ENCODE data around the gene R3HDM1. TPM values are rescaled to one million over a fixed set of nuclear protein-coding genes. Genes with fewer than 3 reads are reported as not detected.

R3HDM1 gene
- total RNA-seq, 1 donor from 2014 or later = 44.7 TPM

- TF ChIP-seq EZH2 (IDR thresholded peaks at IDR 0.05; ENCODE audit: insufficient read depth, low read length) (no peak), CTCF (IDR thresholded peaks at IDR 0.05; ENCODE audit: insufficient read depth, low read depth, low read length) (no peak)
- Mint-ChIP-seq H3K27ac (ENCODE audit: unreplicated experiment) (no peak overlapping the region), H3K4me1 (ENCODE audit: low read depth, unreplicated experiment) (peaks cover 7% of the 10 kb centered on the region), H3K36me3 (ENCODE audit: low read depth, unreplicated experiment) (peaks cover 7% of the 10 kb centered on the region), H3K27me3 (ENCODE audit: low read depth, unreplicated experiment) (no peaks in the 10 kb centered on the region), H3K4me3 (ENCODE audit: unreplicated experiment) (no peak overlapping the region), H3K9me3 (ENCODE audit: unreplicated experiment) (no peaks in the 10 kb centered on the region)
- FAIRE-seq = no peak
- Histone ChIP-seq H3K4me3 (ENCODE audit: insufficient read depth, low read depth, low read length) (no peak overlapping the region), H3K27ac (ENCODE audit: low read depth, low read length) (no peak overlapping the region), H3K9ac (ENCODE audit: low read length) (no peak overlapping the region), H4K20me1 (ENCODE audit: insufficient read depth, low read length) (no peaks in the 10 kb centered on the region), H3K4me1 (ENCODE audit: insufficient read depth, low read length) (peaks cover 4% of the 10 kb centered on the region), H3K79me2 (ENCODE audit: insufficient read depth, low read length) (no peaks in the 10 kb centered on the region), H3K4me2 (ENCODE audit: low read length) (no peak overlapping the region), H2AFZ (ENCODE audit: low read depth, low read length) (no peak overlapping the region), H3K36me3 (ENCODE audit: insufficient read depth, low read length) (peaks cover 10% of the 10 kb centered on the region), H3K27me3 (ENCODE audit: insufficient read depth, low read length) (no peaks in the 10 kb centered on the region), H3K9me3 (ENCODE audit: insufficient read depth, low read depth, low read length) (no peaks in the 10 kb centered on the region)
- no peak for DNase-seq (ENCODE audit: low read depth)
Measured at GRCh38 chr2:135657806-135658582, 126.7 kb downstream of the R3HDM1 start.

GRCh38 chr2:135662088-135662487 lies 130.8 kb downstream of the R3HDM1 start:
- Histone ChIP-seq H4K20me1 (ENCODE audit: insufficient read depth, low read length) (no peaks in the 10 kb centered on the region), H3K79me2 (ENCODE audit: insufficient read depth, low read length) (no peaks in the 10 kb centered on the region), H3K4me1 (ENCODE audit: insufficient read depth, low read length) (peaks cover 4% of the 10 kb centered on the region), H3K9ac (ENCODE audit: low read length) (no peak overlapping the region), H3K4me2 (ENCODE audit: low read length) (no peak overlapping the region), H3K36me3 (ENCODE audit: insufficient read depth, low read length) (peaks cover 5% of the 10 kb centered on the region), H3K9me3 (ENCODE audit: insufficient read depth, low read depth, low read length) (no peaks in the 10 kb centered on the region), H2AFZ (ENCODE audit: low read depth, low read length) (no peak overlapping the region), H3K27ac (ENCODE audit: low read depth, low read length) (no peak overlapping the region), H3K4me3 (ENCODE audit: insufficient read depth, low read depth, low read length) (no peak overlapping the region), H3K27me3 (ENCODE audit: insufficient read depth, low read length) (no peaks in the 10 kb centered on the region)
- TF ChIP-seq CTCF (IDR thresholded peaks at IDR 0.05; ENCODE audit: insufficient read depth, low read depth, low read length) (no peak), EZH2 (IDR thresholded peaks at IDR 0.05; ENCODE audit: insufficient read depth, low read length) (no peak)
- no peak overlapping the region for H3K4me3 Mint-ChIP-seq (ENCODE audit: unreplicated experiment)
- H3K27ac Mint-ChIP-seq (ENCODE audit: unreplicated experiment) = no peak overlapping the region
- H3K4me1 Mint-ChIP-seq (ENCODE audit: low read depth, unreplicated experiment) = peaks cover 24% of the 10 kb centered on the region
- H3K9me3 Mint-ChIP-seq (ENCODE audit: unreplicated experiment) = no peaks in the 10 kb centered on the region
- H3K27me3 Mint-ChIP-seq (ENCODE audit: low read depth, unreplicated experiment) = no peaks in the 10 kb centered on the region
- peaks cover 5% of the 10 kb centered on the region for H3K36me3 Mint-ChIP-seq (ENCODE audit: low read depth, unreplicated experiment)
- no peak for FAIRE-seq
- DNase-seq (ENCODE audit: low read depth) = peak; percentile 52

GRCh38 chr2:135663148-135663700 lies 131.9 kb downstream of the R3HDM1 start:
- Mint-ChIP-seq H3K36me3 (ENCODE audit: low read depth, unreplicated experiment) (peaks cover 3% of the 10 kb centered on the region), H3K9me3 (ENCODE audit: unreplicated experiment) (no peaks in the 10 kb centered on the region)
- FAIRE-seq = no peak

More at GRCh38 chr2:135663148-135663700, 131.9 kb downstream of the R3HDM1 start:
- H3K4me3 Mint-ChIP-seq (ENCODE audit: unreplicated experiment) = no peak overlapping the region
- Histone ChIP-seq H3K9me3 (ENCODE audit: insufficient read depth, low read depth, low read length) (no peaks in the 10 kb centered on the region), H3K79me2 (ENCODE audit: insufficient read depth, low read length) (no peaks in the 10 kb centered on the region), H3K27ac (ENCODE audit: low read depth, low read length) (no peak overlapping the region), H3K4me3 (ENCODE audit: insufficient read depth, low read depth, low read length) (no peak overlapping the region), H3K9ac (ENCODE audit: low read length) (no peak overlapping the region), H3K4me2 (ENCODE audit: low read length) (no peak overlapping the region), H2AFZ (ENCODE audit: low read depth, low read length) (no peak overlapping the region), H3K27me3 (ENCODE audit: insufficient read depth, low read length) (no peaks in the 10 kb centered on the region), H3K4me1 (ENCODE audit: insufficient read depth, low read length) (peaks cover 4% of the 10 kb centered on the region), H3K36me3 (ENCODE audit: insufficient read depth, low read length) (peaks cover 5% of the 10 kb centered on the region), H4K20me1 (ENCODE audit: insufficient read depth, low read length) (no peaks in the 10 kb centered on the region)
- H3K27me3 Mint-ChIP-seq (ENCODE audit: low read depth, unreplicated experiment) = no peaks in the 10 kb centered on the region
- no peak for TF ChIP-seq EZH2 (IDR thresholded peaks at IDR 0.05; ENCODE audit: insufficient read depth, low read length)
- TF ChIP-seq CTCF (IDR thresholded peaks at IDR 0.05; ENCODE audit: insufficient read depth, low read depth, low read length) = no peak
- no peak for DNase-seq (ENCODE audit: low read depth)
- no peak overlapping the region for H3K27ac Mint-ChIP-seq (ENCODE audit: unreplicated experiment)
- H3K4me1 Mint-ChIP-seq (ENCODE audit: low read depth, unreplicated experiment) = peaks cover 30% of the 10 kb centered on the region

Data from astrocyte (in vitro differentiated cells and primary cell).